ENCODE measurements around the gene GABARAP. TPM values are rescaled to one million over a fixed set of nuclear protein-coding genes. Genes with fewer than 3 reads are reported as not detected.

The GABARAP gene
- total and polyA plus RNA-seq, 2 of the 4 experiments (the other 2 are of a cell fraction): 77.8 to 780 TPM

GRCh38 chr17:7235693-7236665 lies 6.3 kb downstream of the GABARAP start:
- Histone ChIP-seq H2BK5ac (ENCODE audit: low read depth, low read length, poor library complexity, severe bottlenecking) (no peak overlapping the region), H3K4me1 (ENCODE audit: control insufficient read depth, insufficient read depth, low read length) (peaks cover 10% of the 10 kb centered on the region), H3K27ac (ENCODE audit: insufficient read depth, low read length) (0 out of 2 replicates have a peak overlapping the region, but pooled peaks have one; percentile 13), H2BK20ac (ENCODE audit: low read depth, low read length) (no peak overlapping the region), H3K4ac (ENCODE audit: low read depth, low read length) (no peak overlapping the region), H4K5ac (ENCODE audit: low read depth, low read length) (no peak overlapping the region), H3K4me2 (ENCODE audit: low read depth, low read length) (no peak overlapping the region), H3K36me3 (ENCODE audit: control insufficient read depth, insufficient read depth, low read length) (peaks cover 33% of the 10 kb centered on the region), H4K20me1 (ENCODE audit: insufficient read depth, low read length) (peaks cover 46% of the 10 kb centered on the region), H3K9ac (ENCODE audit: low read depth, low read length) (no peak overlapping the region), H3K27me3 (ENCODE audit: control insufficient read depth, insufficient read depth, low read length) (no peaks in the 10 kb centered on the region), H2AFZ (replicated peaks; ENCODE audit: low read length, poor library complexity) (no peak overlapping the region), H3K23ac (ENCODE audit: low read depth, low read length) (no peak overlapping the region), H2AK9ac (replicated peaks; ENCODE audit: low read depth, low read length, poor library complexity) (peak overlapping the region; percentile 56), H3K9me1 (ENCODE audit: insufficient read depth, low read length) (peaks cover 9% of the 10 kb centered on the region), H4K91ac (ENCODE audit: insufficient read depth, low read depth, low read length) (no peak overlapping the region), H4K8ac (ENCODE audit: low read depth in 2 of 2, low read length in 2 of 2) (no peak overlapping the region), H3K56ac (ENCODE audit: extremely low read depth, insufficient read depth, low read length) (no peak overlapping the region), H3K18ac (ENCODE audit: low read depth, low read length) (no peak overlapping the region), H3K4me3 (ENCODE audit: insufficient read depth, low read depth, low read length) (no peak overlapping the region), H3K9me3 (ENCODE audit: control insufficient read depth, insufficient read depth, low read length) (no peaks in the 10 kb centered on the region), H2BK120ac (ENCODE audit: low read depth, low read length) (no peak overlapping the region), H2BK15ac (ENCODE audit: low read depth, low read length) (no peak overlapping the region), H3K79me1 (ENCODE audit: low read depth in 1 of 2, low read length in 2 of 2) (peaks cover 20 to 75% of the 10 kb centered on the region in 2 experiments), H3K14ac (replicated peaks; ENCODE audit: low read depth, low read length) (no peak overlapping the region), H2AK5ac (ENCODE audit: low read depth, low read length) (no peak overlapping the region)
- dilution Hi-C loops (cut with HindIII; ENCODE audit: low sequenced_read_pairs, unreplicated experiment) (no loop called here), in situ Hi-C loops (cut with MboI; ENCODE audit: low sequenced_read_pairs) (loop anchor here (25.0 kb wide), 1 partner anchor 926 kb away; the partner anchor contains the start of genes PER1 and VAMP2), intact Hi-C loops (cut with micrococcal nuclease) (loop anchor here (2.0 to 5.0 kb wide), 2 partner anchors 15 to 61 kb away; no protein-coding TSS in a partner anchor)
- ChIA-PET POLR2A (ENCODE audit: unreplicated experiment) (no interaction called here), CTCF (no interaction called here)
- WGBS, 2 experiments (ENCODE audit: extremely low coverage in 2 of 2, insufficient read length in 1 of 2): 84% methylated on average over 5 of the region's 22 CpGs; no CpG with 5 or more reads in 1 of the 2 experiments
- BruUV-seq (replicated peaks): no TSS peak
- TF ChIP-seq USF2 (IDR thresholded peaks at IDR 0.05; ENCODE audit: low read depth, low read length) (peak; percentile 58), FOS (IDR thresholded peaks at IDR 0.05; ENCODE audit: low read depth, low read length) (0 out of 2 replicates have a peak, but pooled peaks have one; percentile 23), RAD21 (IDR thresholded peaks at IDR 0.05; ENCODE audit: low read length) (no peak), RCOR1 (IDR thresholded peaks at IDR 0.05; ENCODE audit: insufficient replicate concordance, low read length) (no peak), CHD1 (IDR thresholded peaks at IDR 0.05; ENCODE audit: low read depth, low read length) (no peak)
- ATAC-seq (ENCODE audit: low read depth) (no peak), DNase-seq (peak; percentile 47)

Data from IMR-90 (cell line).